GM21367 (cell line): ENCODE measurements around the gene CHMP4B.
"Not testable (repeated sequence)": the region's sequence is repeated elsewhere in the genome, so short reads cannot be mapped to it uniquely, and the experiment has no call there.

Source experiments
- ATAC-seq: cut with Tn5 transposase; IDR thresholded peaks from one replicate; pipeline ENCODE4 v1.9.1; 2021; ENCODE audit not compliant: unreplicated experiment

CHMP4B gene

GRCh38 chr20:33789109-33789857 is 21.9 kb upstream of the CHMP4B start:
- no peak for ATAC-seq

GRCh38 chr20:33789858-33790182 is 21.3 kb upstream of the CHMP4B start:
- ATAC-seq = no peak

- no peak for ATAC-seq
Measured at GRCh38 chr20:33790566-33790965, 20.6 kb upstream of the CHMP4B start.

- no peak for ATAC-seq
Measured at GRCh38 chr20:33791021-33791420, 20.1 kb upstream of the CHMP4B start.

GRCh38 chr20:33791540-33791939 is 19.6 kb upstream of the CHMP4B start:
- no peak for ATAC-seq

- ATAC-seq = no peak
Measured at GRCh38 chr20:33791959-33792597, 19.1 kb upstream of the CHMP4B start.

- ATAC-seq = not testable (repeated sequence)
Measured at GRCh38 chr20:33792598-33792989, 18.6 kb upstream of the CHMP4B start.

GRCh38 chr20:33793011-33793931 is 17.9 kb upstream of the CHMP4B start:
- ATAC-seq = no peak

GRCh38 chr20:33796263-33796906 is 14.8 kb upstream of the CHMP4B start:
- no peak for ATAC-seq

- no peak for ATAC-seq
Measured at GRCh38 chr20:33796907-33797544, 14.1 kb upstream of the CHMP4B start.

GRCh38 chr20:33798444-33798843 is 12.7 kb upstream of the CHMP4B start:
- no peak for ATAC-seq

GRCh38 chr20:33803921-33804337 is 7.2 kb upstream of the CHMP4B start:
- ATAC-seq = no peak

- no peak for ATAC-seq
Measured at GRCh38 chr20:33808388-33808787, 2.8 kb upstream of the CHMP4B start.

- ATAC-seq = no peak
Measured at GRCh38 chr20:33810259-33810658, 889 bp upstream of the CHMP4B start.

GRCh38 chr20:33811776-33812151 is 616 bp downstream of the CHMP4B start:
- ATAC-seq = no peak

- ATAC-seq = no peak
Measured at GRCh38 chr20:33812152-33812849, 1.2 kb downstream of the CHMP4B start.

- no peak for ATAC-seq
Measured at GRCh38 chr20:33812908-33813462, 1.8 kb downstream of the CHMP4B start.

GRCh38 chr20:33814238-33814712 is 3.1 kb downstream of the CHMP4B start:
- no peak for ATAC-seq

- no peak for ATAC-seq
Measured at GRCh38 chr20:33815671-33816070, 4.5 kb downstream of the CHMP4B start.

- ATAC-seq = no peak
Measured at GRCh38 chr20:33816191-33816590, 5.0 kb downstream of the CHMP4B start.
